ENCODE measurements around the gene CARD10.

- TF ChIP-seq REST (IDR thresholded peaks at IDR 0.05; ENCODE audit: borderline replicate concordance) (no peak), TAF1 (IDR thresholded peaks at IDR 0.05; ENCODE audit: low read depth) (no peak), POLR2AphosphoS5 (IDR thresholded peaks at IDR 0.05) (no peak), SMC3 (conservative IDR thresholded peaks at IDR 0.05; ENCODE audit: poor library complexity) (no peak)
Measured at GRCh38 chr22:37525746-37526350, 6.6 kb upstream of the CARD10 start.
